Head of caudate nucleus (tissue), 42 donors: ENCODE measurements around the gene IL4I1.

Experiments
- DNase-seq, 42 donors: peaks; one replicate each; pipeline versions ENCODE4 v3.0.0 to v3.0.0-alpha.2; 2020 to 2021; ENCODE audit warnings: mixed read lengths in 7 of 42
- intact Hi-C: fragments of 100-400 bp; cut with DNase I; formaldehyde crosslinking; loops from one replicate; pipeline ENCODE4 v1.15.0; 2022

The IL4I1 gene

GRCh38 chr19:49883094-49883493, 13.6 kb downstream of the IL4I1 start:
- intact Hi-C loops = no loop called here
- no peak for DNase-seq

GRCh38 chr19:49882643-49883042, 14.0 kb downstream of the IL4I1 start:
- no peak for DNase-seq
- intact Hi-C loops = no loop called here

- intact Hi-C loops = no loop called here
- no peak for DNase-seq
Measured at GRCh38 chr19:49881672-49882394, 14.9 kb downstream of the IL4I1 start.

- DNase-seq = no peak
- intact Hi-C loops = no loop called here
Measured at GRCh38 chr19:49881186-49881585, 15.5 kb downstream of the IL4I1 start.

- no peak for DNase-seq
- intact Hi-C loops = no loop called here
Measured at GRCh38 chr19:49880162-49880869, 16.4 kb downstream of the IL4I1 start.

GRCh38 chr19:49879243-49879963, 17.3 kb downstream of the IL4I1 start:
- no peak for DNase-seq
- intact Hi-C loops = loop anchor here (5.0 kb wide), 1 partner anchor 62 kb away; the partner anchor contains the start of gene MED25

GRCh38 chr19:49878744-49879070, 18.0 kb downstream of the IL4I1 start:
- intact Hi-C loops = loop anchor here (5.0 kb wide), 1 partner anchor 61 kb away; the partner anchor contains the start of gene MED25
- DNase-seq = no peak

GRCh38 chr19:49877879-49878743, 18.6 kb downstream of the IL4I1 start:
- peak; percentile 92 to 99 (median 97) for DNase-seq
- intact Hi-C loops = loop anchor here (5.0 kb wide), 1 partner anchor 61 kb away; the partner anchor contains the start of gene MED25

- DNase-seq = peak; percentile 97 to 100 (median 99)
- intact Hi-C loops = loop anchor here (5.0 kb wide), 1 partner anchor 60 kb away; the partner anchor contains the start of gene MED25
Measured at GRCh38 chr19:49877020-49877878, 19.4 kb downstream of the IL4I1 start, which contains the start of the genes AKT1S1 and TBC1D17. AKT1S1 (minus strand) TSS chr19:49877355; CDS start chr19:49873295, 4,060 bp downstream. TBC1D17 (plus strand) TSS chr19:49877702; CDS start chr19:49877724, 22 bp downstream.

- peak; percentile 96 to 100 (median 99) for DNase-seq
Measured at GRCh38 chr19:49876422-49877019, 20.2 kb downstream of the IL4I1 start.

GRCh38 chr19:49875857-49876421, 20.7 kb downstream of the IL4I1 start:
- intact Hi-C loops = loop anchor here (5.0 kb wide), 1 partner anchor 59 kb away; the partner anchor contains the start of gene MED25

More at GRCh38 chr19:49876422-49877019, 20.2 kb downstream of the IL4I1 start:
- intact Hi-C loops = loop anchor here (5.0 kb wide), 1 partner anchor 59 kb away; the partner anchor contains the start of gene MED25

GRCh38 chr19:49875177-49875576, 21.5 kb downstream of the IL4I1 start:
- DNase-seq = no peak
- intact Hi-C loops = loop anchor here (5.0 kb wide), 1 partner anchor 58 kb away; the partner anchor contains the start of gene MED25

More at GRCh38 chr19:49875857-49876421, 20.7 kb downstream of the IL4I1 start:
- peak; percentile 54 to 85 (median 71) for DNase-seq

- intact Hi-C loops = loop anchor here (5.0 kb wide), 1 partner anchor 57 kb away; the partner anchor contains the start of gene MED25
- no peak for DNase-seq
Measured at GRCh38 chr19:49874503-49875157, 22.1 kb downstream of the IL4I1 start.

GRCh38 chr19:49873834-49874233, 22.9 kb downstream of the IL4I1 start:
- DNase-seq = no peak

GRCh38 chr19:49873129-49873521, 23.6 kb downstream of the IL4I1 start:
- intact Hi-C loops = no loop called here
- DNase-seq = no peak

More at GRCh38 chr19:49873834-49874233, 22.9 kb downstream of the IL4I1 start:
- intact Hi-C loops = no loop called here
